Activated CD8-positive, alpha-beta memory T cell treated with anti-CD3 and anti-CD28 coated beads for 48 hours (primary cell): ENCODE results near the gene DENND5B.
"Not testable (repeated sequence)": the region's sequence is repeated elsewhere in the genome, so short reads cannot be mapped to it uniquely, and the experiment has no call there.

Source experiments
- DNase-seq, 3 experiments: peaks; one replicate each; pipeline ENCODE4 v3.0.0-alpha.2; 2020; ENCODE audit warnings: low read depth in 2 of 3, low spot score in 2 of 3

Gene DENND5B

GRCh38 chr12:31591380-31591901 lies 505 bp upstream of the DENND5B start:
- no peak for DNase-seq

- peak in 2 of 3 experiments; percentile 12 to 31 for DNase-seq
Measured at GRCh38 chr12:31589904-31590641, 863 bp downstream of the DENND5B start.

GRCh38 chr12:31589598-31589903 lies 1.4 kb downstream of the DENND5B start:
- no peak for DNase-seq

GRCh38 chr12:31588976-31589375 lies 2.0 kb downstream of the DENND5B start:
- DNase-seq, result no peak

- DNase-seq, result no peak
Measured at GRCh38 chr12:31586728-31587127, 4.2 kb downstream of the DENND5B start.

GRCh38 chr12:31585895-31586294 lies 5.0 kb downstream of the DENND5B start:
- no peak for DNase-seq

- no peak for DNase-seq
Measured at GRCh38 chr12:31585271-31585670, 5.7 kb downstream of the DENND5B start.

- DNase-seq, result no peak
Measured at GRCh38 chr12:31584782-31585181, 6.2 kb downstream of the DENND5B start.

GRCh38 chr12:31583878-31584277 lies 7.1 kb downstream of the DENND5B start:
- DNase-seq, result no peak

GRCh38 chr12:31582155-31582554 lies 8.8 kb downstream of the DENND5B start:
- DNase-seq, result no peak

- no peak for DNase-seq
Measured at GRCh38 chr12:31578632-31579031, 12.3 kb downstream of the DENND5B start.

- no peak for DNase-seq
Measured at GRCh38 chr12:31574803-31575575, 15.9 kb downstream of the DENND5B start.

GRCh38 chr12:31574367-31574766 lies 16.6 kb downstream of the DENND5B start:
- DNase-seq, result not testable (repeated sequence)

GRCh38 chr12:31572900-31573600 lies 17.9 kb downstream of the DENND5B start:
- no peak for DNase-seq

- no peak for DNase-seq
Measured at GRCh38 chr12:31570880-31571279, 20.1 kb downstream of the DENND5B start.

GRCh38 chr12:31569517-31569916 lies 21.4 kb downstream of the DENND5B start:
- DNase-seq, result not testable (repeated sequence)

- no peak for DNase-seq
Measured at GRCh38 chr12:31568498-31568897, 22.4 kb downstream of the DENND5B start.

- no peak for DNase-seq
Measured at GRCh38 chr12:31567029-31567428, 23.9 kb downstream of the DENND5B start.

GRCh38 chr12:31566547-31566946 lies 24.4 kb downstream of the DENND5B start:
- DNase-seq, result no peak

GRCh38 chr12:31562594-31563328 lies 28.2 kb downstream of the DENND5B start:
- no peak for DNase-seq

GRCh38 chr12:31560516-31560915 lies 30.4 kb downstream of the DENND5B start:
- no peak for DNase-seq
